Neuronal stem cell (in vitro differentiated cells): ENCODE data around the gene MAP1LC3B2.

Source experiments
- DNase-seq: peaks from one replicate; pipeline ENCODE4 v3.0.0-alpha.2; 2013; ENCODE audit warnings: low spot score
- H2AFZ ChIP-seq: one replicate; pipeline ENCODE4 v1.6.1; 2013; ENCODE audit warnings: mild to moderate bottlenecking, low read length, inconsistent platforms
- H2AK5ac ChIP-seq: 2 replicates; pipeline ENCODE4 v1.6.1; 2013; ENCODE audit warnings: low read depth, mild to moderate bottlenecking, inconsistent platforms, low read length, moderate library complexity, mixed read lengths
- H2BK120ac ChIP-seq: 2 replicates; pipeline ENCODE4 v1.6.1; 2013; ENCODE audit warnings: low read depth, mild to moderate bottlenecking, inconsistent platforms, low read length, moderate library complexity, mixed read lengths
- H2BK12ac ChIP-seq: one replicate; pipeline ENCODE4 v1.6.1; 2013; ENCODE audit warnings: low read length, inconsistent platforms
- H2BK15ac ChIP-seq: 2 replicates; pipeline ENCODE4 v1.6.1; 2013; ENCODE audit warnings: mild to moderate bottlenecking, low read length, inconsistent platforms, mixed read lengths
- H2BK5ac ChIP-seq: one replicate; pipeline ENCODE4 v1.6.1; 2013; ENCODE audit warnings: inconsistent platforms, mild to moderate bottlenecking, low read length, moderate library complexity
- H3K14ac ChIP-seq: one replicate; pipeline ENCODE4 v1.6.1; 2013; ENCODE audit warnings: low read length, inconsistent platforms
- H3K18ac ChIP-seq: 2 replicates; pipeline ENCODE4 v1.6.1; 2013; ENCODE audit warnings: low read length, inconsistent platforms
- H3K23ac ChIP-seq: 2 replicates; pipeline ENCODE4 v1.6.1; 2013; ENCODE audit warnings: low read depth, mild to moderate bottlenecking, mixed read lengths, low read length, inconsistent platforms; ENCODE audit not compliant: poor library complexity
- H3K27ac ChIP-seq: replicated peaks from 3 replicates; pipeline ENCODE4 v1.5.1; 2013; ENCODE audit warnings: low read length, inconsistent platforms
- H3K27me3 ChIP-seq, 3 experiments: 2 replicates each; pipeline ENCODE4 v1.6.1; 2013; ENCODE audit warnings: low read length in 3 of 3, mild to moderate bottlenecking in 2 of 3, inconsistent platforms in 1 of 3, low read depth in 1 of 3, mixed read lengths in 1 of 3, moderate library complexity in 1 of 3; ENCODE audit not compliant: control insufficient read depth in 3 of 3, insufficient read depth in 3 of 3
- H3K36me3 ChIP-seq, 2 donors: replicated peaks in 1 of 2; 2 replicates each; pipeline ENCODE4 v1.6.1; 2013; ENCODE audit warnings: low read length in 2 of 2; ENCODE audit not compliant: control insufficient read depth in 2 of 2, insufficient read depth in 2 of 2
- H3K4ac ChIP-seq: 2 replicates; pipeline ENCODE4 v1.6.1; 2013; ENCODE audit warnings: inconsistent platforms, mild to moderate bottlenecking, low read length, moderate library complexity
- H3K4me1 ChIP-seq, 2 donors: 1 replicate in 1 of 2; 2 replicates in 1 of 2; pipeline ENCODE4 v1.6.1; 2013; ENCODE audit warnings: low read length in 2 of 2, low read depth in 1 of 2; ENCODE audit not compliant: control insufficient read depth in 2 of 2, insufficient read depth in 1 of 2
- H3K4me2 ChIP-seq: one replicate; pipeline ENCODE4 v1.6.1; 2013; ENCODE audit warnings: mild to moderate bottlenecking, low read length, inconsistent platforms; ENCODE audit not compliant: insufficient read depth, poor library complexity, severe bottlenecking
- H3K4me3 ChIP-seq, 2 donors: 2 replicates each; pipeline ENCODE4 v1.5.1; 2013; ENCODE audit warnings: low read length in 2 of 2, mild to moderate bottlenecking in 2 of 2, inconsistent platforms in 1 of 2, moderate library complexity in 1 of 2
- H3K79me1 ChIP-seq: one replicate; pipeline ENCODE4 v1.6.1; 2013; ENCODE audit warnings: low read depth, mild to moderate bottlenecking, inconsistent platforms, low read length, moderate library complexity
- H3K9ac ChIP-seq: one replicate; pipeline ENCODE4 v1.6.1; 2013; ENCODE audit warnings: mild to moderate bottlenecking, low read depth, low read length, inconsistent platforms; ENCODE audit not compliant: poor library complexity
- H3K9me3 ChIP-seq, 2 donors: replicated peaks in 1 of 2; 2 replicates each; pipeline versions ENCODE3 to v1.6.1; 2013; ENCODE audit warnings: low read length in 2 of 2, mild to moderate bottlenecking in 2 of 2, inconsistent platforms in 1 of 2, low read depth in 1 of 2, mixed read lengths in 1 of 2, moderate library complexity in 1 of 2; ENCODE audit not compliant: control insufficient read depth in 2 of 2, insufficient read depth in 1 of 2
- H4K8ac ChIP-seq: one replicate; pipeline ENCODE4 v1.6.1; 2013; ENCODE audit warnings: low read depth, mild to moderate bottlenecking, inconsistent platforms, low read length, moderate library complexity
- H4K91ac ChIP-seq: one replicate; pipeline ENCODE4 v1.6.1; 2013; ENCODE audit warnings: low read length, low read depth, mild to moderate bottlenecking, inconsistent platforms; ENCODE audit not compliant: poor library complexity
- WGBS, 2 donors: extraction: QIAGEN DNeasy Blood & Tissue Kit; methylation state at CpG; one replicate each; pipeline ENCODE4 v1.1.7; 2013; ENCODE audit warnings: missing lambda C conversion rate in 2 of 2, mixed read lengths in 1 of 2; ENCODE audit not compliant: insufficient read length in 2 of 2, insufficient replicate concordance in 1 of 2; ENCODE audit errors: extremely low coverage in 2 of 2; 5-methylcytosine and 5-hydroxymethylcytosine counted together

The MAP1LC3B2 gene

DNA sequence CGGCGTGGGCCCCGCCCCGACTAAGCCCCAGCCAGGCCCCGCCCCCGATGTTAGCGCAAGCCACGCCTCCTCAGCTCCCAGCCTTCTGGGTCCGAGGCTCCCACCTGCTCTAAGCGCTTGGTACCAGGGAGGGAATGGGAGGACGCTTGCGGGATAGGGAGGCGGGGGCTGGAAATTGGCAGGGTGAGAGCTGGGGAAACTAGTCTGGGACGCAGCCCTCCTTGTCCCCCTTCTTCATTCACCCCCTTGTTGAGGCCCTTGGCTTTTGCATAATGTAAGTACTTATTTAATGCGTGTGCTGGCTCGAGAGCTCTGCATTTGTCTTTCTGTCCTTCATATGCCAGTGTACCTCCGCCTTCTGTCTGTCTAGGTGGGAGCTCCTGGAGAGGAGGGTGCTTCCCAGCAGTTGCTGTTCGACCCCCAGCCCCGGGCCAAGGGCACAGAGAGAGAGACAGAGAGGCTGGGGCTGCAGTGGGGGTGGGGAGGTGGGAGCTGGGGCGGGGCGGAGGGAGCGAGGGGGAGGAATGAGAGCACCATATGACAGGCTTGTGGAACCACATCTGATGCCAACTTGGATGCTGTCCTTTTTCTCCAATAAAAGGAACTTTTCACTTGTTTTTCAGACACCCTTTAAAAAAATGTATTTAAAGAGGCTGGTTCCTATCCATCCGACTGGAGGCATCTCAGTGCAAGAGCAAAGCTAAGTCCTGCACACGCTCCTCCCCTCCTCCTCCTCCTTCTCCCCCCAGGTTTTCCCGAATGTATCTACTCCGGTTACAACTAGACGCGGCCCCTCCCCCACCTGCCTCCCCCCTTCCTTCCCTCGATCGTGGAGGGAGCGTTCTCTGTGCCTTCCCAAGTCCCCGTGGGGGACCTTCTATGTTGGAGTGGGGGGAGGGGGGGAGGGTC lies 25.6 kb upstream of the MAP1LC3B2 start:
- peak overlapping the region; percentile 48 to 86 for H3K4me3 ChIP-seq

DNA sequence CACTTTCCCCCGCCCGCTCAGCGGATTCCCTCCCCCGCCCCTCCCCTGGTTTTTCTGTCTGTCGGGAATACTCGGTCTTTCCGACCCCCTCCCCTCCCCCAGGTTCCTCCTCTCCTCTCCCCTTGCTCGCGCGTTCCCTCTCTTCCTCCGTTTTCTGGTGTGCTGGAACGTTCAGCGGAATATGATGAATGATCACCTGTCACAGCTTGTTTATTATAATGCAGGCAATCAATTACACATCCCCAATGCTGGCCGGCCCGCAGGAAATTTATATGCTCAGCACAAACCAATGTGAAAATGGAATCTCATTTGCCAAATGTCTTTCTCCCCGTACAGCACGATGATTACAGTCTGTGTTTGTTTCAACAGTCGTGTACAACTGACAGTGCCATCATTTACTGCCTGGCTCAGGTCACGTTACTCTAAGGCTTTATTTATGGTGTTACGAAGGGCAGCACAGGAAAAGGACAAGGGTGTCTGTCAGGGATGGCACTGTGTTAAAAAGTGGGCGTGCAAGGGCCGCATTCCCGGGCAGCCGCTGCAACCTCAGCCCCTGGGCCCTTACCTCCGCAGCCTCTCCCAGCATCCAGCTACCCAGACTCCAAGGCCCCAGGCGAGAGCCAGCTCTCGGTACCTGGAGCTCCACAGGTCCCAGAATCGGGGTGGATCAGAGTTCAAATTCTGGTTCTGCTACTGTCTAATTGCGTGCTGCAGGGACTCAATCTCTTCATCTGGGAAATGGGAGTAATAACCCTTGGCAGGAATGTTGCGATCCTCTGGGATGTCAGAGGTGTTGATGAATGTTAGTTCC lies 24.7 kb upstream of the MAP1LC3B2 start:
- H3K27ac ChIP-seq: peak overlapping the region; percentile 6
- no peak for DNase-seq
- no peaks in the 10 kb centered on the region for H3K9me3 ChIP-seq
- no peak overlapping the region for H3K23ac ChIP-seq
- no peak overlapping the region for H3K14ac ChIP-seq
- H2AFZ ChIP-seq: peak overlapping the region; percentile 93
- H3K4me3 ChIP-seq: peak overlapping the region; percentile 48 to 64
- no peak overlapping the region for H2AK5ac ChIP-seq
- peaks cover 0 to 10% (median 0%) of the 10 kb centered on the region in 3 experiments for H3K27me3 ChIP-seq
- H4K91ac ChIP-seq: no peak overlapping the region
- H3K79me1 ChIP-seq: no peaks in the 10 kb centered on the region
- no peak overlapping the region for H3K4ac ChIP-seq
- H2BK15ac ChIP-seq: no peak overlapping the region
- peak overlapping the region; percentile 95 for H3K4me2 ChIP-seq
- peak overlapping the region; percentile 32 for H3K9ac ChIP-seq
- peak overlapping the region; percentile 62 for H3K18ac ChIP-seq
- H4K8ac ChIP-seq: no peak overlapping the region
- no CpG with 5 or more reads among the region's 30 CpGs for WGBS, 2 donors
- no peak overlapping the region for H2BK5ac ChIP-seq
- H3K36me3 ChIP-seq: no peaks in the 10 kb centered on the region
- no peak overlapping the region for H2BK120ac ChIP-seq
- no peak overlapping the region for H2BK12ac ChIP-seq
- peaks cover 6 to 28% of the 10 kb centered on the region in 2 donors for H3K4me1 ChIP-seq

More for the DNA sequence above, 25.6 kb upstream of the MAP1LC3B2 start:
- Histone ChIP-seq H2AK5ac (peak overlapping the region; percentile 91), H3K23ac (peak overlapping the region; percentile 49), H3K14ac (peak overlapping the region; percentile 25), H3K4ac (no peak overlapping the region), H4K8ac (no peak overlapping the region), H2BK12ac (peak overlapping the region; percentile 7), H3K27me3 (peaks cover 0 to 6% (median 0%) of the 10 kb centered on the region in 3 experiments), H2BK15ac (peak overlapping the region; percentile 98), H4K91ac (no peak overlapping the region), H3K27ac (peak overlapping the region; percentile 72), H3K18ac (peak overlapping the region; percentile 88), H3K36me3 (no peaks in the 10 kb centered on the region), H3K79me1 (no peaks in the 10 kb centered on the region), H3K4me2 (peak overlapping the region; percentile 95), H3K9me3 (no peaks in the 10 kb centered on the region), H3K4me1 (peaks cover 6 to 21% of the 10 kb centered on the region in 2 donors), H2BK5ac (no peak overlapping the region), H2AFZ (peak overlapping the region; percentile 93), H2BK120ac (no peak overlapping the region), H3K9ac (peak overlapping the region; percentile 71)
- peak; percentile 84 for DNase-seq
- WGBS, 2 donors: no CpG with 5 or more reads among the region's 32 CpGs

DNA sequence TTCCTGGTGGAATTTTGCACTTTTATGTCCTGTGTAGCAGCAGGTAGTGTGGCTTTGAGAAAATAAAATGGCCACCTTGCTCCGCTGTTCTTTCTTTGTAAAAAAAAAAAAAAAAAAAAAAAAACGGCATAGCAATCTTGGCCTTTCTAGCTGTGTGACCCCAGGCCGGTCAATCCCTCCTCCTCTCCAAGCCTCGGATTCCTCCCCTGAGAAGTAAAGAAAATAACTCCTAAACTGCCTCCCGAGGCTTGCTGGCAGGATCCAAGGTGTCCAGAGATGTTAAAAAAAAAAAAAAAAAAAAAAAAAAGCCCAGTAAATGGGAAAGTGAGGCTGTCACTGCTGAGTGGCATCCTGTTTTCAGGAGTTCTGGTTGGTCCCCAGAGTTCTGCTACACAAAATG lies 23.9 kb upstream of the MAP1LC3B2 start:
- H4K8ac ChIP-seq: no peak overlapping the region
- no peak overlapping the region for H3K27ac ChIP-seq
- no peak overlapping the region for H2BK120ac ChIP-seq
- peaks cover 0 to 15% (median 0%) of the 10 kb centered on the region in 3 experiments for H3K27me3 ChIP-seq
- H3K4me2 ChIP-seq: no peak overlapping the region
- H3K14ac ChIP-seq: no peak overlapping the region
- H3K9ac ChIP-seq: no peak overlapping the region
- H2BK15ac ChIP-seq: no peak overlapping the region
- H2AFZ ChIP-seq: peak overlapping the region; percentile 93
- H3K9me3 ChIP-seq: no peaks in the 10 kb centered on the region
- no peaks in the 10 kb centered on the region for H3K79me1 ChIP-seq
- no peak overlapping the region for H4K91ac ChIP-seq
- H2BK12ac ChIP-seq: no peak overlapping the region
- H3K18ac ChIP-seq: no peak overlapping the region
- no peak overlapping the region for H3K4me3 ChIP-seq
- H3K36me3 ChIP-seq: no peaks in the 10 kb centered on the region
- H3K4ac ChIP-seq: no peak overlapping the region
- H3K23ac ChIP-seq: no peak overlapping the region
- H3K4me1 ChIP-seq: peaks cover 6 to 33% of the 10 kb centered on the region in 2 donors
- no CpG with 5 or more reads among the region's 5 CpGs for WGBS, 2 donors
- no peak overlapping the region for H2AK5ac ChIP-seq
- no peak for DNase-seq
- H2BK5ac ChIP-seq: no peak overlapping the region
